PC-9 (cell line): ENCODE measurements around the gene FCSK.

ENCODE experiments used
- CTCF ChIP-seq: fragments of 200-600 bp; sonication (generic); conservative IDR thresholded peaks from 2 replicates; pipeline ENCODE4 v1.6.1; 2017; ENCODE audit warnings: mixed run types, antibody characterized with exemption, mild to moderate bottlenecking, moderate library complexity
- EZH2 ChIP-seq: fragments of 200-600 bp; sonication (generic); IDR thresholded peaks from 2 replicates; pipeline ENCODE4 v1.8.0; 2017; ENCODE audit warnings: antibody characterized with exemption, low read depth

DNA sequence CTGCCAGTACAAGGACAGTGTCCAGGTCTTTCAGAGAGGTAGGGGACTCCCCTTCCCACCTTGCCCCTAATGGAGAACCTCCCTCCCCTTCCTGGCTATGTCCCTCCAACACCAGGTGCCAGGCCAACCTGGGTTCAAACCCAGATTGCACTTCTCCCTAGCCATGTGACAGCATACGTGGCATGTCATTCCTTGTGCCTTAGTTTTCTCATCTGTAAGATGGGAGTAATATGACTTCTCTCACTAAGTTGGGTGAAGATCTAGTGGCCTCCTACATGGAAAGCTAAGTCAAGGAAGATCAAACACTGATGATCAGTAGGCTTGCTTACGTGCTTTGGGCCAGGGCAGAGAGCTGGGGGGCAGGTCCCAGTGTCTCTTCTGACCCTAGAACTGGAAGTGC is 8.8 kb downstream of the FCSK start:
- TF ChIP-seq EZH2: no peak
- no peak for TF ChIP-seq CTCF
